ENCODE measurements around the gene KRT72.

Gene KRT72

GRCh38 chr12:52600941-52601481, at the start of gene KRT72:
Gene KRT72, minus strand, starts transcription at chr12:52601463. Its CDS starts 11 bp downstream, at chr12:52601452.
- no peak for DNase-seq (ENCODE audit: low read depth in 2 of 2)

- DNase-seq (ENCODE audit: low read depth in 2 of 2): no peak
These were observed 49.3 kb upstream of the KRT72 start for GRCh38 chr12:52650520-52651081.

- no peak for DNase-seq (ENCODE audit: low read depth in 2 of 2)
These were observed 47.8 kb upstream of the KRT72 start for GRCh38 chr12:52649066-52649465.

GRCh38 chr12:52648012-52648550, 46.8 kb upstream of the KRT72 start:
- no peak for DNase-seq (ENCODE audit: low read depth in 2 of 2)

- no peak for DNase-seq (ENCODE audit: low read depth in 2 of 2)
These were observed 46.3 kb upstream of the KRT72 start for GRCh38 chr12:52647601-52648000.

- DNase-seq (ENCODE audit: low read depth in 2 of 2): no peak
These were observed 45.4 kb upstream of the KRT72 start for GRCh38 chr12:52646613-52647012.

- DNase-seq (ENCODE audit: low read depth in 2 of 2): no peak
These were observed 44.7 kb upstream of the KRT72 start for GRCh38 chr12:52645982-52646381.

GRCh38 chr12:52645120-52645761, 44.0 kb upstream of the KRT72 start:
- peak in 1 of 2 donors; percentile 8 for DNase-seq (ENCODE audit: low read depth in 2 of 2)

GRCh38 chr12:52644078-52644415, 42.8 kb upstream of the KRT72 start:
- DNase-seq (ENCODE audit: low read depth in 2 of 2): no peak

GRCh38 chr12:52643233-52644077, 42.2 kb upstream of the KRT72 start:
- DNase-seq (ENCODE audit: low read depth in 2 of 2): no peak

- DNase-seq (ENCODE audit: low read depth in 2 of 2): no peak
These were observed 40.2 kb upstream of the KRT72 start for GRCh38 chr12:52641468-52641867.

- DNase-seq (ENCODE audit: low read depth in 2 of 2): no peak
These were observed 36.0 kb upstream of the KRT72 start for GRCh38 chr12:52637299-52637698.

- no peak for DNase-seq (ENCODE audit: low read depth in 2 of 2)
These were observed 35.5 kb upstream of the KRT72 start for GRCh38 chr12:52636592-52637258.

- DNase-seq (ENCODE audit: low read depth in 2 of 2): no peak
These were observed 34.9 kb upstream of the KRT72 start for GRCh38 chr12:52636189-52636588.

GRCh38 chr12:52634266-52635056, 33.2 kb upstream of the KRT72 start:
- DNase-seq (ENCODE audit: low read depth in 2 of 2): no peak

GRCh38 chr12:52633383-52633782, 32.1 kb upstream of the KRT72 start:
- DNase-seq (ENCODE audit: low read depth in 2 of 2): no peak

GRCh38 chr12:52632656-52633055, 31.4 kb upstream of the KRT72 start:
- DNase-seq (ENCODE audit: low read depth in 2 of 2): no peak

GRCh38 chr12:52631676-52632459, 30.6 kb upstream of the KRT72 start:
- DNase-seq (ENCODE audit: low read depth in 2 of 2): no peak

GRCh38 chr12:52631264-52631663, 30.0 kb upstream of the KRT72 start:
- no peak for DNase-seq (ENCODE audit: low read depth in 2 of 2)

- DNase-seq (ENCODE audit: low read depth in 2 of 2): no peak
These were observed 29.4 kb upstream of the KRT72 start for GRCh38 chr12:52630599-52631200.

All from stimulated activated CD8-positive, alpha-beta memory T cell treated with anti-CD3 and anti-CD28 coated beads, Interleukin-2, amount 100 ng/mL, for 1 hour (primary cell).